GM19463 (cell line): ENCODE results near the gene ERC2.

Source experiments
- ATAC-seq: cut with Tn5 transposase; IDR thresholded peaks from one replicate; pipeline ENCODE4 v1.9.1; 2021; ENCODE audit warnings: mild to moderate bottlenecking, moderate library complexity; ENCODE audit not compliant: unreplicated experiment

The ERC2 gene

GRCh38 chr3:55895897-55896566, 572.2 kb downstream of the ERC2 start:
- ATAC-seq: no peak

- no peak for ATAC-seq
Observed at GRCh38 chr3:55894605-55895004, 573.7 kb downstream of the ERC2 start.

- no peak for ATAC-seq
Observed at GRCh38 chr3:55893045-55893664, 575.1 kb downstream of the ERC2 start.

- no peak for ATAC-seq
Observed at GRCh38 chr3:55891106-55891505, 577.2 kb downstream of the ERC2 start.

GRCh38 chr3:55888282-55888885, 579.9 kb downstream of the ERC2 start:
- ATAC-seq: no peak

- no peak for ATAC-seq
Observed at GRCh38 chr3:55885721-55886120, 582.5 kb downstream of the ERC2 start.

- ATAC-seq: no peak
Observed at GRCh38 chr3:55884491-55885285, 583.6 kb downstream of the ERC2 start.

- ATAC-seq: no peak
Observed at GRCh38 chr3:55884066-55884465, 584.2 kb downstream of the ERC2 start.

GRCh38 chr3:55882006-55882405, 586.3 kb downstream of the ERC2 start:
- ATAC-seq: no peak

- no peak for ATAC-seq
Observed at GRCh38 chr3:55880357-55880756, 587.9 kb downstream of the ERC2 start.

- ATAC-seq: no peak
Observed at GRCh38 chr3:55879901-55880331, 588.4 kb downstream of the ERC2 start.

- no peak for ATAC-seq
Observed at GRCh38 chr3:55877703-55878102, 590.6 kb downstream of the ERC2 start.

- ATAC-seq: no peak
Observed at GRCh38 chr3:55876560-55876959, 591.7 kb downstream of the ERC2 start.

GRCh38 chr3:55875113-55875512, 593.2 kb downstream of the ERC2 start:
- no peak for ATAC-seq

- ATAC-seq: no peak
Observed at GRCh38 chr3:55873523-55874254, 594.6 kb downstream of the ERC2 start.

- no peak for ATAC-seq
Observed at GRCh38 chr3:55870594-55870993, 597.7 kb downstream of the ERC2 start.

- ATAC-seq: no peak
Observed at GRCh38 chr3:55868347-55868746, 599.9 kb downstream of the ERC2 start.

GRCh38 chr3:55863028-55863427, 605.2 kb downstream of the ERC2 start:
- no peak for ATAC-seq

- ATAC-seq: no peak
Observed at GRCh38 chr3:55860049-55860721, 608.1 kb downstream of the ERC2 start.

- ATAC-seq: no peak
Observed at GRCh38 chr3:55859305-55859704, 609.0 kb downstream of the ERC2 start.
